Cardiac muscle cell (in vitro differentiated cells and primary cell): Measurements from ENCODE around the gene PRKCA. TPM values are rescaled to one million over a fixed set of nuclear protein-coding genes. Genes with fewer than 3 reads are reported as not detected.
"Not testable (repeated sequence)": the region's sequence is repeated elsewhere in the genome, so short reads cannot be mapped to it uniquely, and the experiment has no call there.

ENCODE experiments used
- DNase-seq, 2 donors: peaks; one replicate each; pipeline versions ENCODE4 v3.0.0 to v3.0.0-alpha.2; 2010 to 2017; ENCODE audit warnings: low read depth in 1 of 2, low spot score in 1 of 2
- H3K27ac ChIP-seq: fragments of 200-600 bp; sonication (generic); 2 replicates; pipeline ENCODE4 v1.5.1; 2016
- H3K27me3 ChIP-seq: fragments of 200-600 bp; sonication (generic); 2 replicates; pipeline ENCODE4 v1.6.0; 2016; ENCODE audit warnings: control low read depth
- H3K36me3 ChIP-seq: fragments of 200-600 bp; sonication (generic); 2 replicates; pipeline ENCODE4 v1.5.1; 2016; ENCODE audit warnings: control low read depth
- H3K4me1 ChIP-seq: fragments of 200-600 bp; sonication (generic); 2 replicates; pipeline ENCODE4 v1.8.1; 2017; ENCODE audit warnings: low read depth, mild to moderate bottlenecking, mixed run types
- H3K4me3 ChIP-seq: fragments of 200-600 bp; sonication (generic); 2 replicates; pipeline ENCODE4 v1.5.1; 2016; ENCODE audit warnings: mild to moderate bottlenecking
- H3K9me3 ChIP-seq: fragments of 200-600 bp; sonication (generic); 2 replicates; pipeline ENCODE4 v1.5.1; 2017; ENCODE audit warnings: low read depth, mild to moderate bottlenecking, control low read depth
- CTCF ChIP-seq: IDR thresholded peaks from 2 replicates; pipeline ENCODE4 v1.5.1; 2012; ENCODE audit warnings: low read depth, mild to moderate bottlenecking, low read length
- polyA plus RNA-seq: library from polyadenylated mRNA; unstranded; fragments of >200 nt; fragmentation: Nextera tagmentation; extraction: Ambion mirVana; gene quantifications from 2 replicates; pipeline ENCODE4 v1.2.1, GENCODE V29; 2016
- total RNA-seq: library from RNA; depleted of rRNA; stranded (reverse); fragments of >200 nt; gene quantifications from 2 replicates; pipeline ENCODE4 v1.2.3, GENCODE V29; 2016

Gene PRKCA
- total and polyA plus RNA-seq, 2 experiments from 2014 or later = 3.1 to 10.3 TPM

- H3K27ac ChIP-seq = no peak overlapping the region
- H3K9me3 ChIP-seq = no peaks in the 10 kb centered on the region
- H3K4me3 ChIP-seq = no peak overlapping the region
- no peaks in the 10 kb centered on the region for H3K36me3 ChIP-seq
- no peak for TF ChIP-seq CTCF
- H3K4me1 ChIP-seq = no peaks in the 10 kb centered on the region
- peak in 1 of 2 donors; percentile 52 for DNase-seq
- H3K27me3 ChIP-seq = no peaks in the 10 kb centered on the region
These were observed 422.3 kb downstream of the PRKCA start for GRCh38 chr17:66724581-66725341.

GRCh38 chr17:66725438-66725837 is 423.0 kb downstream of the PRKCA start:
- not testable (repeated sequence) for H3K27ac ChIP-seq, H3K36me3 ChIP-seq, DNase-seq, H3K4me3 ChIP-seq, H3K9me3 ChIP-seq, H3K27me3 ChIP-seq, H3K4me1 ChIP-seq

GRCh38 chr17:66725956-66726355 is 423.5 kb downstream of the PRKCA start:
- H3K36me3 ChIP-seq = no peaks in the 10 kb centered on the region
- H3K27ac ChIP-seq = no peak overlapping the region
- no peak overlapping the region for H3K4me3 ChIP-seq
- no peak for DNase-seq
- no peaks in the 10 kb centered on the region for H3K27me3 ChIP-seq
- no peaks in the 10 kb centered on the region for H3K4me1 ChIP-seq
- TF ChIP-seq CTCF = no peak
- H3K9me3 ChIP-seq = no peaks in the 10 kb centered on the region

GRCh38 chr17:66726371-66726770 is 424.0 kb downstream of the PRKCA start:
- Histone ChIP-seq H3K4me3 (no peak overlapping the region), H3K9me3 (no peaks in the 10 kb centered on the region), H3K4me1 (no peaks in the 10 kb centered on the region), H3K27me3 (no peaks in the 10 kb centered on the region), H3K27ac (no peak overlapping the region), H3K36me3 (no peaks in the 10 kb centered on the region)
- no peak for TF ChIP-seq CTCF
- no peak for DNase-seq

GRCh38 chr17:66726846-66727245 is 424.4 kb downstream of the PRKCA start:
- no peak overlapping the region for H3K27ac ChIP-seq
- H3K4me1 ChIP-seq = no peaks in the 10 kb centered on the region
- H3K4me3 ChIP-seq = no peak overlapping the region
- H3K36me3 ChIP-seq = no peaks in the 10 kb centered on the region
- H3K9me3 ChIP-seq = no peaks in the 10 kb centered on the region
- no peak for TF ChIP-seq CTCF
- no peak for DNase-seq
- no peaks in the 10 kb centered on the region for H3K27me3 ChIP-seq

- no peaks in the 10 kb centered on the region for H3K4me1 ChIP-seq
- H3K27ac ChIP-seq = no peak overlapping the region
These were observed 425.5 kb downstream of the PRKCA start for GRCh38 chr17:66727634-66728570.

More at GRCh38 chr17:66727634-66728570, 425.5 kb downstream of the PRKCA start:
- no peaks in the 10 kb centered on the region for H3K27me3 ChIP-seq
- no peaks in the 10 kb centered on the region for H3K9me3 ChIP-seq
- DNase-seq = peak; percentile 69 to 73
- H3K4me3 ChIP-seq = no peak overlapping the region
- TF ChIP-seq CTCF = peak; percentile 74
- no peaks in the 10 kb centered on the region for H3K36me3 ChIP-seq
